NB4 (cell line): ENCODE measurements around the gene SNU13.

Experiments
- POLR2A ChIP-seq: IDR thresholded peaks from 2 replicates; pipeline ENCODE4 v1.6.1; 2011; ENCODE audit warnings: mild to moderate bottlenecking; ENCODE audit not compliant: insufficient read length; ENCODE audit errors: extremely low read depth
- TF ChIP-seq, protein P1 (sequence below): IDR thresholded peaks from one replicate; pipeline ENCODE4 v1.5.1; 2012; ENCODE audit warnings: low read depth, low read length

DNA sequence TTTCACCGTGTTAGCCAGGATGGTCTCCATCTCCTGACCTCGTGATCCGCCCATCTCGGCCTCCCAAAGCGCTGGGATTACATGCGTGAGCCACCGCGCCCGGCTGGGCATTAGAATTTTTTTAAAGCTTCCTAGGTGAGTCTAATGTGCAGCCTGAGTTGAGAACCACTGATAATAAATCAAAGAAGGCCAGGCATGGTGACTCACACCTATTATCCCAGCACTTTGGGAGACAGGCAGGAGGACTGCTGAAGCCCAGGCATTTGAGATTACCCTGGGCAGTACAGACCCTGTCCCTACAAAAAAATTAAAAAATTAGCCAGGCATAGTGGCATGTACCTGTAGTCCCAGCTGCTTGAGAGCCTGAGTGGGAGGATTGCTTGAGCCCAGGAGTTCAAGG lies 24.3 kb upstream of the SNU13 start:
- TF ChIP-seq, protein P1, sequence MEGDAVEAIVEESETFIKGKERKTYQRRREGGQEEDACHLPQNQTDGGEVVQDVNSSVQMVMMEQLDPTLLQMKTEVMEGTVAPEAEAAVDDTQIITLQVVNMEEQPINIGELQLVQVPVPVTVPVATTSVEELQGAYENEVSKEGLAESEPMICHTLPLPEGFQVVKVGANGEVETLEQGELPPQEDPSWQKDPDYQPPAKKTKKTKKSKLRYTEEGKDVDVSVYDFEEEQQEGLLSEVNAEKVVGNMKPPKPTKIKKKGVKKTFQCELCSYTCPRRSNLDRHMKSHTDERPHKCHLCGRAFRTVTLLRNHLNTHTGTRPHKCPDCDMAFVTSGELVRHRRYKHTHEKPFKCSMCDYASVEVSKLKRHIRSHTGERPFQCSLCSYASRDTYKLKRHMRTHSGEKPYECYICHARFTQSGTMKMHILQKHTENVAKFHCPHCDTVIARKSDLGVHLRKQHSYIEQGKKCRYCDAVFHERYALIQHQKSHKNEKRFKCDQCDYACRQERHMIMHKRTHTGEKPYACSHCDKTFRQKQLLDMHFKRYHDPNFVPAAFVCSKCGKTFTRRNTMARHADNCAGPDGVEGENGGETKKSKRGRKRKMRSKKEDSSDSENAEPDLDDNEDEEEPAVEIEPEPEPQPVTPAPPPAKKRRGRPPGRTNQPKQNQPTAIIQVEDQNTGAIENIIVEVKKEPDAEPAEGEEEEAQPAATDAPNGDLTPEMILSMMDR = no peak
- no peak for TF ChIP-seq POLR2A
